Glutamatergic neuron (in vitro differentiated cells): ENCODE results near the gene PPP1R12A. TPM values are rescaled to one million over a fixed set of nuclear protein-coding genes. Genes with fewer than 3 reads are reported as not detected.
"Not testable (repeated sequence)": the region's sequence is repeated elsewhere in the genome, so short reads cannot be mapped to it uniquely, and the experiment has no call there.

Experiments
- DNase-seq: peaks from one replicate; pipeline ENCODE4 v3.0.0; 2022
- H3K27ac Mint-ChIP-seq: one replicate; pipeline ENCODE4 v1.8.0; 2020; ENCODE audit warnings: mild to moderate bottlenecking, mixed read lengths, inconsistent platforms; ENCODE audit not compliant: unreplicated experiment
- H3K27me3 Mint-ChIP-seq: one replicate; pipeline ENCODE4 v1.8.0; 2020; ENCODE audit warnings: mild to moderate bottlenecking, moderate library complexity, mixed read lengths, inconsistent platforms; ENCODE audit not compliant: unreplicated experiment
- H3K36me3 Mint-ChIP-seq: one replicate; pipeline ENCODE4 v1.8.0; 2020; ENCODE audit warnings: mild to moderate bottlenecking, mixed read lengths, inconsistent platforms; ENCODE audit not compliant: unreplicated experiment
- H3K4me1 Mint-ChIP-seq: one replicate; pipeline ENCODE4 v1.8.0; 2020; ENCODE audit warnings: mild to moderate bottlenecking, low read depth, mixed read lengths, inconsistent platforms; ENCODE audit not compliant: unreplicated experiment
- H3K4me3 Mint-ChIP-seq: one replicate; pipeline ENCODE4 v1.8.0; 2020; ENCODE audit warnings: mild to moderate bottlenecking, mixed read lengths, inconsistent platforms; ENCODE audit not compliant: unreplicated experiment
- H3K9me3 Mint-ChIP-seq: one replicate; pipeline ENCODE4 v1.8.0; 2020; ENCODE audit warnings: mild to moderate bottlenecking, moderate library complexity, mixed read lengths, inconsistent platforms; ENCODE audit not compliant: unreplicated experiment
- CTCF ChIP-seq: fragments of 200-600 bp; sonication (generic); IDR thresholded peaks from one replicate; pipeline ENCODE4 v1.5.0; 2021; ENCODE audit not compliant: partially characterized antibody, unreplicated experiment
- total RNA-seq: library from RNA; stranded (reverse); fragmentation: NEBNext Ultra II Directional; extraction: Animal tissue kit (Norgen Biotek cat#: 25700); gene quantifications from one replicate; pipeline ENCODE4 v1.2.1, GENCODE V29; 2021; ENCODE audit not compliant: unreplicated experiment

Gene PPP1R12A
- total RNA-seq, 1 donor from 2014 or later: 56.8 TPM

GRCh38 chr12:79949098-79949497, 14.2 kb upstream of the PPP1R12A start:
- Mint-ChIP-seq H3K27me3 (no peaks in the 10 kb centered on the region), H3K27ac (no peak overlapping the region), H3K36me3 (no peaks in the 10 kb centered on the region), H3K4me3 (no peak overlapping the region), H3K9me3 (no peaks in the 10 kb centered on the region), H3K4me1 (no peaks in the 10 kb centered on the region)
- DNase-seq: no peak
- TF ChIP-seq CTCF: no peak

- no peak for DNase-seq
- Mint-ChIP-seq H3K4me1 (no peaks in the 10 kb centered on the region), H3K9me3 (no peaks in the 10 kb centered on the region), H3K27me3 (no peaks in the 10 kb centered on the region), H3K4me3 (no peak overlapping the region), H3K27ac (no peak overlapping the region), H3K36me3 (no peaks in the 10 kb centered on the region)
- TF ChIP-seq CTCF: no peak
Measured at GRCh38 chr12:79945433-79945832, 10.5 kb upstream of the PPP1R12A start.

- Mint-ChIP-seq H3K36me3 (no peaks in the 10 kb centered on the region), H3K4me1 (no peaks in the 10 kb centered on the region), H3K27me3 (no peaks in the 10 kb centered on the region), H3K4me3 (no peak overlapping the region), H3K27ac (no peak overlapping the region), H3K9me3 (no peaks in the 10 kb centered on the region)
- DNase-seq: no peak
- no peak for TF ChIP-seq CTCF
Measured at GRCh38 chr12:79944565-79944964, 9.7 kb upstream of the PPP1R12A start.

GRCh38 chr12:79942846-79943245, 7.9 kb upstream of the PPP1R12A start:
- not testable (repeated sequence) for H3K4me3 Mint-ChIP-seq, H3K27ac Mint-ChIP-seq, H3K27me3 Mint-ChIP-seq, H3K4me1 Mint-ChIP-seq, H3K36me3 Mint-ChIP-seq, H3K9me3 Mint-ChIP-seq, DNase-seq

GRCh38 chr12:79939728-79940310, 4.9 kb upstream of the PPP1R12A start:
- Mint-ChIP-seq H3K4me3 (no peak overlapping the region), H3K36me3 (no peaks in the 10 kb centered on the region), H3K27me3 (peaks cover 7% of the 10 kb centered on the region), H3K27ac (no peak overlapping the region), H3K9me3 (peaks cover 7% of the 10 kb centered on the region), H3K4me1 (peaks cover 5% of the 10 kb centered on the region)
- DNase-seq: no peak
- no peak for TF ChIP-seq CTCF

GRCh38 chr12:79938843-79939242, 3.9 kb upstream of the PPP1R12A start:
- H3K4me3 Mint-ChIP-seq: no peak overlapping the region
- peaks cover 13% of the 10 kb centered on the region for H3K9me3 Mint-ChIP-seq
- H3K27ac Mint-ChIP-seq: no peak overlapping the region
- peaks cover 5% of the 10 kb centered on the region for H3K4me1 Mint-ChIP-seq
- no peak for TF ChIP-seq CTCF
- H3K36me3 Mint-ChIP-seq: no peaks in the 10 kb centered on the region
- peaks cover 10% of the 10 kb centered on the region for H3K27me3 Mint-ChIP-seq
- no peak for DNase-seq
